DMS 273 (cell line): ENCODE measurements around the gene COL23A1.
"Not testable (repeated sequence)": the region's sequence is repeated elsewhere in the genome, so short reads cannot be mapped to it uniquely, and the experiment has no call there.

Source experiments
- DNase-seq: peaks from one replicate; lab custom pipeline; 2025; ENCODE audit not compliant: unreplicated experiment; lab: John Stamatoyannopoulos, UW

COL23A1 gene

DNA sequence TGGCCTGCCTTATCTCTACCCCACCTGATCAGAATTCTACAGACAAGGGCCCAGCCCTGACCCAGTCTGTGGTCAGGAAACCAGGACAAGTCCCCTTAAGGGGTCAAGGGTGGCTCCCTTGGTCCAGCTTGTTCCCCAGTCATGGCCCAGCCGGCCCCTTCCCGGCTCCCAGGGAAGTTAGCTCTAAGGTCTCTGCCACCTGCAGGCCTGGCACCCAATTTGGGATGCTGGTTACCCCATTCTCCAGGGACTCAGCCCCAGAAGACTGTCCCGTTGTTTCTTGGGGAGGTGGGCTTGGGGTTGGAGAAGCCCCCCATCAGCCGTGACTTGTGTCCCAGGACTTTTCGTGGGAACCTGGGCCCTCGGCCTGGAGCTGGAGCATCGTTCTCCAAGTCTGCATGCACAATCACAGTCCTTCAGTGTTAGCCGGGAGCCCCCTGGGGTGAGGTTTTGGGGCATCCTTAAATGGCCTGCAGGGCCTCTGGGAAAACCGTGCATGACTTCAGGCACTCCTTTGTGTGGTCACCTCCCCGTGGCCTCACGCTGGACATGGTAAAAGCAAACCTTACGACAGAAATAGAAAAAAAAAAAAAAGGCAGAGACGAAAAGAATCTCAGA lies 206.8 kb downstream of the COL23A1 start:
- no peak for DNase-seq

GRCh38 chr5:178382754-178383164 lies 207.4 kb downstream of the COL23A1 start:
- no peak for DNase-seq

GRCh38 chr5:178381921-178382695 lies 208.1 kb downstream of the COL23A1 start:
- no peak for DNase-seq

- DNase-seq, result no peak
These were observed 209.0 kb downstream of the COL23A1 start for GRCh38 chr5:178381206-178381605.

- DNase-seq, result no peak
These were observed 209.6 kb downstream of the COL23A1 start for GRCh38 chr5:178380541-178381074.

GRCh38 chr5:178380086-178380485 lies 210.1 kb downstream of the COL23A1 start:
- DNase-seq, result no peak

DNA sequence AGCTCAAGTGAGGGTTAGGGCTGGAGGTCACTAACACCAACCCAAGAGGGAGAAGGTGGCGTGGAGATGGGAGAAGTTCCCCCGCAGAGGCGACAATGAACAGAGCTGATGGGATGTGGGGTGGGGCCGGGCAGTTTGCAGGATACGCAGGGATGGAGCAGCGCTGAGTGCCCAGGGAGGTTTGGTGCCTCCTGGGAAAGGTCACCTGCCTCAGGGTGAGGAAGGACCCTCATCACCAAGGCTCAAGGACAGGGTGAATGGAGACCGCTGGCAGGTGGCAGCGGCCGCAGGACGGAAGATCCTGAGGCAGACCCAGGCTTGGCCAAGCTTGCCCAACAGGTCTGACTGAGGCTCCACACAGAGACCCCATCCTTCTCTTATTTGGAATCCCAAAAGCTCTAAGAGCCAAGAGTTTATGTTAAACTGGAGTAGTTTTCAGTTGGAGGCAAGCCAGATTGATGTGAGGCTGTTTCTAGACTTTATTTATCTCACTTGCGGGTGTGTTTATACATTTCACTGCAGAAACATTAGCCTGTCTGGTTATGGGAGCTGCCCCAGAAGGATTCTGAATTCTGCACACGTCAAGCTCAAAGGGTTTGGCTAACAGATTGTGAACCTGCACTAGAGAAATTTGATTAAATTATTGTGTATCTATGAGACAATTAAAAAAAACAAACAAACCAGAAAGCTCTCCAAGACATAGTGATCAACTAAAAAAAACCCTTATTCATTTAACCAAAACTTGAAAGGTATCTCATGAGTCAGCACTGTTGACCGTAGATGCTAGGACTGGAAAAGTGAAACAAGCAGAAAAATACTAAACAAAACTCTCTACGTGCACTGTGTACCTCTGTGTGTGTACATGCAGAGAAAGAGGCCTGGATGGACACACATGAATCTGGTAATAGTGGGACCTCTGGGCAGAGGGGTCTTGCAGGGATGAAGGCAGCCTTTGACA lies 211.4 kb downstream of the COL23A1 start:
- DNase-seq, result no peak

DNA sequence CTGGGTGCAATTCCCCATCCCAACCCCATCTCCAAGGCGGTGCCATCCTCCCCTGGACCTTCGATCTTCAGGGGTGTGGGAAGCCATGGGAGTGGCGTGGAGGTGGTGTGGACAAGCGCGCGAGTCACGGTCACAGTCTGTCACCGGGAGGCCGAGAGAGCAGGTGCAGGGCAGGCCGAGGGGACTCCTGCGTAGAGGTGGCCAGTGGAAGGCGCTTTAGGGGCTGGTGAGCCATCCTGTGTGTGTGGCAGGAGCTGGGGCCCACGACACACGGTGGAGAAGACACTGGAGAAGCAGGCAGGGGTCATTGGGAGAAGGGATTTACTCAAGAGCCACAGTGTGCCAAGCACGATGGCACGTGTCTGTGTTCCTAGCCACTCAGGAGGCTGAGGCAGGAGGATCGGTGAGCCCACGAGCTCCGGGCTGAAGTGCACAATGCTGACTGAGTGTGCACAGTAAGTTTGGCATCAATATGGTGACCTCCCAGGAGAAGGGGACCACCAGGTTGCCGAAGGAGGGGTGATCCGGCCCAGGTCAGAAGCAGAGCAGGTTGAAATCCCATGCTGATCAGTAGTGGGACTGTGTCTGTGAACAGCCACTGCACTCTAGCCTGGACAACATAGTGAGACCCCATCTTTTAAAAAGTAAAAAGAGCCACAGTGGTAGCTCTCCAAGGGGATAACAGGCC lies 212.5 kb downstream of the COL23A1 start:
- DNase-seq, result no peak

GRCh38 chr5:178376921-178377582 lies 213.1 kb downstream of the COL23A1 start:
- no peak for DNase-seq

GRCh38 chr5:178375348-178375747 lies 214.8 kb downstream of the COL23A1 start:
- no peak for DNase-seq

DNA sequence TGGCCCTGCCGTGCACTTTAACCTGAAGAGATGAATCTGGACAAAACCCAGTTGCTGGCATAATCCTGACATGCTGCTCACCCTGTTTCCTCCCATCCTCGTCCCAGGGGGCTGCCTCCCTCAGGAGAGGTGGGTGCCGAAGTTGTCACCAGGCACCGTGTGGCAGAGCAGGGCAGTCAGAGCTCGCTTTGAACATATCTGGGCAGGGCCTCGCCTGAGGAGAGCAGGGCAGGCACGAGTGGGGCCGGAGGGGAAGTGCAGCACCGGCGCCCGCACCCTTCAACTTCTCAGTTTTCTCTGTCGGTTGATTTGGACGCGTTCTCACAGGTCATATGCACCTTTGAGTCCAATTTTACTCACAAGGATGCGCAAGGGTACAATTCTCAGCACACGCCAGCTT lies 216.5 kb downstream of the COL23A1 start:
- no peak for DNase-seq

GRCh38 chr5:178372142-178372571 lies 218.0 kb downstream of the COL23A1 start:
- peak; percentile 12 for DNase-seq

DNA sequence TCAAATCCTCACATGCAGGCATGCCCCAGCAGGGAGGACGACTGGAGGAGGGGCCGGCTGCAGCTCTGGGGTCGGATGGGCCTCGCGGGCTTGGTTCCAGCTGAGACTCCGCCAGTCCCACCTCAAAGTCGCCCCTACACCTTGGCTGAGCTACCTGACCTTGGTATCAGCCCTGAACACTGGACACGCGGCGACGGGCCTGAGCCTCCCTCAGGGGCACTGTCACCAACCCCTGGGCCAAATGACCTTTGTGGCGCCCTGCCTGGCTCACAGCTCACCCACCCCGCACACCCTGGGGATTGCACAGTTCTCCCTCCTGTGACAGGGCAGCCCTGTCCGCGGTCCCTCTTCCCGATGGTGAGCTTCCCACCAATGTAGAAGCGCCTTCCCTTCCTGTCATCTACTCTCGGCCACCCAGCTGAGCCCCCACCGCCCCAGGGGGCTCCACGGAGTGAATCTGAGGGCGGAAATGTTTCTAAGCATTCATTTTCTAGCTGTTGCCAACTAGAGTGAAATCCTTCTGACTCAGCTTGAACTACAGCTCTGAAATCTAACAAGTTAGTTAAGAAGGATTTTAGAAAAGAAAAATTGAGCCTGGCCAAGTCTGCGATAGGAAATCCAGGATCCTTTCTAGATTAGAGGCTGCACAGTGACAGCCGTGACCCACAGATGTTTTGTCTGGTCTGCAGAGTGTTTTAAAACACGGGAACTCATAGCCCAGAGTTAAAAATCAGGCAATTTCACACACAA lies 218.7 kb downstream of the COL23A1 start:
- DNase-seq, result no peak

DNA sequence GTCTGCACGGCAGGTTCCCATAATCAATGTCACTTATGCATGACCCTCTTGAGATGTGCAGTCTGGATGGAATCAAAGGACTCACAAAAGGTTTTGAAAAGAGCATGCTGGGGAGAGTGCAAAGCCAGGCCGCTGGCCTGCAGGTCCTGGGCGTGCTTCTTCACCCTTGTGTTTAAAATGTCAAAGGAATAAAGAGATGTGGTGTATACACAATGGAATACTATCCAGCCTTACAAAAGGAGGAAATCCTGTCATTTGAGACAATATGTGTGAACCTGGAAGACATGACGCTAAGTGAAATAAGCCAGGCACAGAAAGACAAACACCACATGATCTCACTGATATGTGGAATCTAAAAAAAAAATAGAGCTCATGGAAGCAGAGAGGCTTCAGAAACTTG lies 220.1 kb downstream of the COL23A1 start:
- DNase-seq, result no peak

GRCh38 chr5:178369469-178369868 lies 220.7 kb downstream of the COL23A1 start:
- not testable (repeated sequence) for DNase-seq

DNA sequence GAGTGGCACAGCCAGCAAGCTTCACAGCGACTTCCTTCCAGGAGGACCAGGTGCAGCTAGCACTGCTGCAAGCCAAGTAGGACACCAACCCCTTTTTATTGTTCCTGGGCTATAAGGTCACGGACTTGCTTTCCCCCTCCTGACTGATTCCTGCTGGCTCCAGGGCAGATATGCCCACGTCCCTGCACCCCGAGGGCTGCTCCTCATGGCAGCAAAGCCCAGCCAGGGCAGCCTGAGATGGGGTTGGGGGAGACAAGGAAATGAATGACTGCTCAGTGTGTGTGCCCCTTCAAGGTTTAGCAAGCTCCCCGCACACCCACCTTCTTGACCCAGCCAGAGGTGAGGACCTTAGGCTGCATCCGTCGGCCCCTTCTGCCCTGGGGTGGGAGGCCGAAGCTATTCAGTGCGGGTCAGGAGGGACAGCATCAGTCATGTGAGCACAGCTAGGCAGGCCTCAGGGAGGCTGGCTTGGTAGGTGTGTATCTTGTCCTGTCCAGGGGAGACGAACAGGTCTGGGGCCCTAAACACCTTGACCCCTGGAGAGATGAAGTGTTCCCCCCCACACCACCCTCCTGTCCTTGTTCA lies 221.4 kb downstream of the COL23A1 start:
- DNase-seq, result no peak

- no peak for DNase-seq
These were observed 221.9 kb downstream of the COL23A1 start for GRCh38 chr5:178368274-178368673.

GRCh38 chr5:178367736-178368120 lies 222.5 kb downstream of the COL23A1 start:
- DNase-seq, result no peak
